Vagina (tissue), 2 donors: ENCODE data around the gene KCTD16.

Source experiments
- CTCF ChIP-seq, 3 experiments: fragments of 450-650 bp in 2 of 3; fragments of 200-600 bp in 1 of 3; sonication (generic) in 1 of 3; IDR thresholded peaks; one replicate each; pipeline ENCODE4 v1.5.1; 2017 to 2019; ENCODE audit warnings: antibody characterized with exemption in 3 of 3, mild to moderate bottlenecking in 2 of 3, moderate library complexity in 2 of 3
- POLR2A ChIP-seq, 2 donors: fragments of 450-650 bp; IDR thresholded peaks; one replicate each; pipeline ENCODE4 v1.6.1; 2017; ENCODE audit warnings: antibody characterized with exemption in 2 of 2, mild to moderate bottlenecking in 2 of 2, moderate library complexity in 2 of 2

DNA sequence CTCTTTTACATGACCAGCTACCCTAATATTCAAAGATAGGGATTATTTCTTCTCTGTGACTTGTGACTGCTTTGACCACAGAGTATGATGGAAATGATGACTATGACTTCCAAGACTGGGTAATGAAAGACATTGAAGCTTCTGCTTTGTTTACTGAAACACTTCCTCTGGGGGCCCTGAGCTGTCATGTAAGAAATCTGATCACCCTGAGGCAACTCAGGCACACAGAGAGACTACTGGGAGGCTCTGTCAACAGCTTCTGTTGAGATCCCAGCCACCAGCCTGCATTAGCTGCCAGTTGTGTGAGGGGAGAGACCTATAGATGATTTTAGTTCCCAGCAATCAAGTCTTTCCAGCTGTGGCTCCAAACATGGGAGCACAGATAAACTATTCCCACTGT, 76.5 kb downstream of the KCTD16 start:
- TF ChIP-seq CTCF (IDR thresholded peaks at IDR 0.05) (no peak), POLR2A (IDR thresholded peaks at IDR 0.05) (no peak)
